HL-60 (cell line): ENCODE measurements around the gene CMTM1.

Experiments
- DNase-seq, 2 experiments: peaks; one replicate each; pipeline ENCODE4 v3.0.0-alpha.2; 2010 to 2020; ENCODE audit warnings: low read depth in 1 of 2, low spot score in 1 of 2
- H3K27ac ChIP-seq: fragments of 250-450 bp; sonication (Bioruptor Pico); replicated peaks from 2 replicates; pipeline ENCODE4 v1.5.1; 2020; ENCODE audit warnings: mild to moderate bottlenecking, moderate library complexity
- H3K27me3 ChIP-seq: fragments of 250-450 bp; sonication (Bioruptor Pico); 2 replicates; pipeline ENCODE4 v1.5.1; 2021; ENCODE audit warnings: mild to moderate bottlenecking, moderate library complexity; ENCODE audit not compliant: insufficient read depth, poor library complexity, severe bottlenecking
- H3K4me3 ChIP-seq: replicated peaks from 2 replicates; pipeline ENCODE4 v1.5.1; 2011; ENCODE audit warnings: mild to moderate bottlenecking, control low read depth, low read length; ENCODE audit not compliant: insufficient read depth
- GABPA ChIP-seq: IDR thresholded peaks from 2 replicates; pipeline ENCODE4 v1.6.1; 2012; ENCODE audit warnings: low read depth
- POLR2AphosphoS5 ChIP-seq: IDR thresholded peaks from 2 replicates; pipeline ENCODE4 v1.6.1; 2012; ENCODE audit warnings: low read depth
- SPI1 ChIP-seq: IDR thresholded peaks from 2 replicates; pipeline ENCODE4 v1.6.1; 2012; ENCODE audit warnings: low read depth, mild to moderate bottlenecking, borderline replicate concordance
- TF ChIP-seq, protein P1 (sequence below): IDR thresholded peaks from 2 replicates; pipeline ENCODE4 v1.6.1; 2012; ENCODE audit warnings: low read depth; ENCODE audit not compliant: insufficient replicate concordance
- TF ChIP-seq, protein P2 (sequence below): IDR thresholded peaks from one replicate; pipeline ENCODE4 v1.5.1; 2011; ENCODE audit warnings: low read length, control low read depth, inconsistent platforms; ENCODE audit not compliant: insufficient read depth

Gene CMTM1

GRCh38 chr16:66619534-66620428 is 53.5 kb downstream of the CMTM1 start:
- Histone ChIP-seq H3K27me3 (no peaks in the 10 kb centered on the region), H3K4me3 (no peak overlapping the region), H3K27ac (peak overlapping the region; percentile 19; the same call in 1 of the 2 replicates)
- DNase-seq, result peak in 1 of 2 experiments; percentile 72
- TF ChIP-seq GABPA (no peak), POLR2AphosphoS5 (no peak), SPI1 (no peak)
- TF ChIP-seq, protein P1, sequence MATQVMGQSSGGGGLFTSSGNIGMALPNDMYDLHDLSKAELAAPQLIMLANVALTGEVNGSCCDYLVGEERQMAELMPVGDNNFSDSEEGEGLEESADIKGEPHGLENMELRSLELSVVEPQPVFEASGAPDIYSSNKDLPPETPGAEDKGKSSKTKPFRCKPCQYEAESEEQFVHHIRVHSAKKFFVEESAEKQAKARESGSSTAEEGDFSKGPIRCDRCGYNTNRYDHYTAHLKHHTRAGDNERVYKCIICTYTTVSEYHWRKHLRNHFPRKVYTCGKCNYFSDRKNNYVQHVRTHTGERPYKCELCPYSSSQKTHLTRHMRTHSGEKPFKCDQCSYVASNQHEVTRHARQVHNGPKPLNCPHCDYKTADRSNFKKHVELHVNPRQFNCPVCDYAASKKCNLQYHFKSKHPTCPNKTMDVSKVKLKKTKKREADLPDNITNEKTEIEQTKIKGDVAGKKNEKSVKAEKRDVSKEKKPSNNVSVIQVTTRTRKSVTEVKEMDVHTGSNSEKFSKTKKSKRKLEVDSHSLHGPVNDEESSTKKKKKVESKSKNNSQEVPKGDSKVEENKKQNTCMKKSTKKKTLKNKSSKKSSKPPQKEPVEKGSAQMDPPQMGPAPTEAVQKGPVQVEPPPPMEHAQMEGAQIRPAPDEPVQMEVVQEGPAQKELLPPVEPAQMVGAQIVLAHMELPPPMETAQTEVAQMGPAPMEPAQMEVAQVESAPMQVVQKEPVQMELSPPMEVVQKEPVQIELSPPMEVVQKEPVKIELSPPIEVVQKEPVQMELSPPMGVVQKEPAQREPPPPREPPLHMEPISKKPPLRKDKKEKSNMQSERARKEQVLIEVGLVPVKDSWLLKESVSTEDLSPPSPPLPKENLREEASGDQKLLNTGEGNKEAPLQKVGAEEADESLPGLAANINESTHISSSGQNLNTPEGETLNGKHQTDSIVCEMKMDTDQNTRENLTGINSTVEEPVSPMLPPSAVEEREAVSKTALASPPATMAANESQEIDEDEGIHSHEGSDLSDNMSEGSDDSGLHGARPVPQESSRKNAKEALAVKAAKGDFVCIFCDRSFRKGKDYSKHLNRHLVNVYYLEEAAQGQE, result no peak
- TF ChIP-seq, protein P2, sequence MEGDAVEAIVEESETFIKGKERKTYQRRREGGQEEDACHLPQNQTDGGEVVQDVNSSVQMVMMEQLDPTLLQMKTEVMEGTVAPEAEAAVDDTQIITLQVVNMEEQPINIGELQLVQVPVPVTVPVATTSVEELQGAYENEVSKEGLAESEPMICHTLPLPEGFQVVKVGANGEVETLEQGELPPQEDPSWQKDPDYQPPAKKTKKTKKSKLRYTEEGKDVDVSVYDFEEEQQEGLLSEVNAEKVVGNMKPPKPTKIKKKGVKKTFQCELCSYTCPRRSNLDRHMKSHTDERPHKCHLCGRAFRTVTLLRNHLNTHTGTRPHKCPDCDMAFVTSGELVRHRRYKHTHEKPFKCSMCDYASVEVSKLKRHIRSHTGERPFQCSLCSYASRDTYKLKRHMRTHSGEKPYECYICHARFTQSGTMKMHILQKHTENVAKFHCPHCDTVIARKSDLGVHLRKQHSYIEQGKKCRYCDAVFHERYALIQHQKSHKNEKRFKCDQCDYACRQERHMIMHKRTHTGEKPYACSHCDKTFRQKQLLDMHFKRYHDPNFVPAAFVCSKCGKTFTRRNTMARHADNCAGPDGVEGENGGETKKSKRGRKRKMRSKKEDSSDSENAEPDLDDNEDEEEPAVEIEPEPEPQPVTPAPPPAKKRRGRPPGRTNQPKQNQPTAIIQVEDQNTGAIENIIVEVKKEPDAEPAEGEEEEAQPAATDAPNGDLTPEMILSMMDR, result no peak

DNA sequence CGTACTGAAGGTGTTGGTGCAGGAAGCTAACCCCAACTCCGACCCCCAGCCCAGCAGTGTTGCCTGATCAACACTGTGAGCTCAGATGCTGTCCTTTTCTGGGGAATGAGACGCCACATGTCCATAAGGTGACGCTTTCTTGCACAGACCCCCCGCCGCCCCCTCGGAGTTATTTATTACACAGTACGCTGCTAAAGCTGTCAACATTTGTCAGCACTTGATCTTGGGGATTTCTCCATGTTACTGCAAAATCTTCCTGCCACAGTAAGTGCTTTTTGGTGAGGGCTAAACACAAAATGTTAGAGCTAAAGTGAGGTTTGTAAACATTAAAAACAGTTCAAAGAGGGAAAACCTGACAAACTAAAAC is 54.2 kb downstream of the CMTM1 start:
- Histone ChIP-seq H3K27ac (peak overlapping the region; percentile 19; the same call in 1 of the 2 replicates), H3K4me3 (no peak overlapping the region), H3K27me3 (no peaks in the 10 kb centered on the region)
- DNase-seq, result no peak
- TF ChIP-seq GABPA (no peak), POLR2AphosphoS5 (no peak), SPI1 (no peak)
- TF ChIP-seq, protein P2, result no peak
- TF ChIP-seq, protein P1, result no peak

DNA sequence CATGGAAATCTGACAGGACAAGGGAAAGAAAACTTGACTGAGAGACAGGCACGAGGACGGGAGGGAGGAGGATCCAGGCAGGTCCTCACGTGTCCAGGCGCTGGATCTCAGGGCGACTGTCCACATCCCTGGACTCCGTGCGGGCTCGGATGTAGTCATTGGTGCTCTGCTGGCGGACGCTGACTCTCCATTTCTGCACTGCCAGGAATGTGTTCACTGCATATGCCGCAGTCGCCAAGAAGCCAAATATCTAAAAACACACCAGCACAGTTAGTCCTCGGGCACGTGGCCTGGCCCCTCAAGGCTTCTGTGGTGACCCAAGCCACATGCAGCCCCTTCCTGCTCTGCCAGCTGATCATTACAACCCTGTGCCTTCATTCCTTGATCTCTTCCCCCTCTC is 55.7 kb downstream of the CMTM1 start:
- TF ChIP-seq, protein P2, result no peak
- no peak for TF ChIP-seq POLR2AphosphoS5
- TF ChIP-seq, protein P1, result no peak
- TF ChIP-seq SPI1, result no peak
- TF ChIP-seq GABPA, result no peak
- H3K27me3 ChIP-seq, result no peaks in the 10 kb centered on the region
- DNase-seq, result no peak
- H3K4me3 ChIP-seq, result no peak overlapping the region
- H3K27ac ChIP-seq, result no peak overlapping the region
